ENCODE data around the gene DNM1L. TPM values are rescaled to one million over a fixed set of nuclear protein-coding genes. Genes with fewer than 3 reads are reported as not detected.

The DNM1L gene
- total RNA-seq, 1 donor, result 103 TPM

- DNase-seq (ENCODE audit: low read depth), result no peak
- H3K4me3 ChIP-seq (ENCODE audit: low read depth, low read length), result no peak overlapping the region
- TF ChIP-seq CTCF (IDR thresholded peaks at IDR 0.05; ENCODE audit: insufficient read depth, low read depth, low read length), result no peak
Observed at GRCh38 chr12:32777159-32777558, 98.1 kb downstream of the DNM1L start.

GRCh38 chr12:32777691-32778175, 98.6 kb downstream of the DNM1L start:
- no peak for TF ChIP-seq CTCF (IDR thresholded peaks at IDR 0.05; ENCODE audit: insufficient read depth, low read depth, low read length)
- no peak overlapping the region for H3K4me3 ChIP-seq (ENCODE audit: low read depth, low read length)
- DNase-seq (ENCODE audit: low read depth), result no peak

- TF ChIP-seq CTCF (IDR thresholded peaks at IDR 0.05; ENCODE audit: insufficient read depth, low read depth, low read length), result no peak
- H3K4me3 ChIP-seq (ENCODE audit: low read depth, low read length), result no peak overlapping the region
- no peak for DNase-seq (ENCODE audit: low read depth)
Observed at GRCh38 chr12:32780071-32780470, 101.0 kb downstream of the DNM1L start.

GRCh38 chr12:32783029-32783428, 103.9 kb downstream of the DNM1L start:
- no peak for DNase-seq (ENCODE audit: low read depth)
- no peak overlapping the region for H3K4me3 ChIP-seq (ENCODE audit: low read depth, low read length)
- no peak for TF ChIP-seq CTCF (IDR thresholded peaks at IDR 0.05; ENCODE audit: insufficient read depth, low read depth, low read length)

GRCh38 chr12:32785557-32785956, 106.5 kb downstream of the DNM1L start:
- H3K4me3 ChIP-seq (ENCODE audit: low read depth, low read length), result no peak overlapping the region
- no peak for DNase-seq (ENCODE audit: low read depth)
- TF ChIP-seq CTCF (IDR thresholded peaks at IDR 0.05; ENCODE audit: insufficient read depth, low read depth, low read length), result no peak

- no peak for TF ChIP-seq CTCF (IDR thresholded peaks at IDR 0.05; ENCODE audit: insufficient read depth, low read depth, low read length)
- no peak for DNase-seq (ENCODE audit: low read depth)
Observed at GRCh38 chr12:32788405-32788804, 109.3 kb downstream of the DNM1L start.

GRCh38 chr12:32789446-32789845, 110.3 kb downstream of the DNM1L start:
- no peak overlapping the region for H3K4me3 ChIP-seq (ENCODE audit: low read depth, low read length)
- peak; percentile 64 for DNase-seq (ENCODE audit: low read depth)
- no peak for TF ChIP-seq CTCF (IDR thresholded peaks at IDR 0.05; ENCODE audit: insufficient read depth, low read depth, low read length)

More at GRCh38 chr12:32788405-32788804, 109.3 kb downstream of the DNM1L start:
- H3K4me3 ChIP-seq (ENCODE audit: low read depth, low read length), result no peak overlapping the region
